T1000 (cell line): ENCODE results near the gene KCNAB2.

Source experiments
- DNase-seq: peaks from one replicate; lab custom pipeline; 2025; ENCODE audit warnings: mixed read lengths; lab: John Stamatoyannopoulos, UW

KCNAB2 gene

GRCh38 chr1:6129313-6129712 is 83.6 kb downstream of the KCNAB2 start:
- DNase-seq, result no peak

- DNase-seq, result no peak
These were observed 84.3 kb downstream of the KCNAB2 start for GRCh38 chr1:6130036-6130435.

- no peak for DNase-seq
These were observed 84.9 kb downstream of the KCNAB2 start for GRCh38 chr1:6130596-6130995.

- no peak for DNase-seq
These were observed 85.9 kb downstream of the KCNAB2 start for GRCh38 chr1:6131561-6131960.

- no peak for DNase-seq
These were observed 87.6 kb downstream of the KCNAB2 start for GRCh38 chr1:6133146-6133895.

GRCh38 chr1:6134206-6134605 is 88.5 kb downstream of the KCNAB2 start:
- no peak for DNase-seq

- no peak for DNase-seq
These were observed 89.2 kb downstream of the KCNAB2 start for GRCh38 chr1:6134741-6135510.

- no peak for DNase-seq
These were observed 91.0 kb downstream of the KCNAB2 start for GRCh38 chr1:6136516-6137220.

GRCh38 chr1:6137758-6138157 is 92.1 kb downstream of the KCNAB2 start:
- DNase-seq, result no peak

- DNase-seq, result no peak
These were observed 94.7 kb downstream of the KCNAB2 start for GRCh38 chr1:6140413-6140812.

- no peak for DNase-seq
These were observed 95.9 kb downstream of the KCNAB2 start for GRCh38 chr1:6141592-6141991.

GRCh38 chr1:6142036-6142621 is 96.4 kb downstream of the KCNAB2 start:
- no peak for DNase-seq

- DNase-seq, result no peak
These were observed 97.0 kb downstream of the KCNAB2 start for GRCh38 chr1:6142734-6143133.

GRCh38 chr1:6143395-6143794 is 97.7 kb downstream of the KCNAB2 start:
- DNase-seq, result no peak

- no peak for DNase-seq
These were observed 98.5 kb downstream of the KCNAB2 start for GRCh38 chr1:6144175-6144574.

GRCh38 chr1:6144647-6145395 is 99.1 kb downstream of the KCNAB2 start:
- no peak for DNase-seq

- DNase-seq, result no peak
These were observed 99.7 kb downstream of the KCNAB2 start for GRCh38 chr1:6145396-6145750.

GRCh38 chr1:6145864-6146410 is 100.2 kb downstream of the KCNAB2 start:
- DNase-seq, result no peak

GRCh38 chr1:6148497-6149241 is 103.0 kb downstream of the KCNAB2 start:
- DNase-seq, result no peak

GRCh38 chr1:6149597-6149996 is 103.9 kb downstream of the KCNAB2 start:
- DNase-seq, result no peak
